NB4 (cell line): ENCODE results near the gene EXD3.

Experiments
- POLR2A ChIP-seq: IDR thresholded peaks from 2 replicates; pipeline ENCODE4 v1.6.1; 2011; ENCODE audit warnings: mild to moderate bottlenecking; ENCODE audit not compliant: insufficient read length; ENCODE audit errors: extremely low read depth
- TF ChIP-seq, protein P1 (sequence below): IDR thresholded peaks from one replicate; pipeline ENCODE4 v1.5.1; 2012; ENCODE audit warnings: low read depth, low read length
- TF ChIP-seq, protein P2 (sequence below): IDR thresholded peaks from 2 replicates; pipeline ENCODE4 v1.6.1; 2011; ENCODE audit warnings: low read depth, low read length

DNA sequence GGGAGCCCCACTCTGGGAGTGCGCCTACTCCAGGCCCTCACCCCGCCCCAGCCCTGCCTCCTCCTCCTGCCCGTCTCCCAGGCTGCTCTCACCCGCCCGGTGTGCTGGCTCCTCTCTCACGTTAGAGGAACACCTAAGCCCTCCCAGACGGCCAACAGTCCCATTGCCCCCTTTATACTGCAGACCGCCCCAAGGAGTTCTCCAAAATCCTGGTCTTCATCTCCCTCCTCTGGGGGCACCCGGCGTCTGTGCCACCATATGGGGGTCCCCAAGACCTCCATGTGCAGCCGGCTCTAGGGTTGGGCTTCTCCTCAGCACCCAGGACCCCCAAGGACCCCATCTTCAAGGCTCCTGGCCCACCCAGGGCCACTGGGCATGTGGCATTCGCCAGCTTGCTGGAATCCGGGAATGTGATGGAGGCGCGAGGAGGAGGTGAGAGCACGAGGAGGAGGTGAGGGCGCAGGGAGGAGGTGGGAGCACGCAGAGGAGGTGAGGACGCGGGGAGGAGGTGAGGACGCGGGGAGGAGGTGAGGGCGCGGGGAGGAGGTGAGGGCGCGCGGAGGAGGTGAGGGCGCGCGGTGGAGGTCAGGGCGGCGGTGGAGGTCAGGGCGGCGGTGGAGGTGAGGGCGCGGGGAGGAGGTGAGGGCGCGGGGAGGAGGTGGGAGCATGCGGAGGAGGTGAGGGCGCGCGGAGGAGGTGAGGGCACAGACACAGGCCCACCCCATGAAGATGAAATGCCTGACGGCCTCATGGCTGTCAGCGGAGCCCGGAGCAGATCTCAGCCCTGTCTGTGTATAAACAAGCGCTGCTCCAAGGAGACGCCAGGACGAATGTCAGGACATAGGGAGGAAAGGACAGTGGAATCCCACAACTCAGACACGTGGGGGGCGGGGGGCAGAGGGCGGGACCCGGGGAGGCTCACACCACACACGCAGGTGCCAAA is 41.2 kb downstream of the EXD3 start:
- TF ChIP-seq, protein P1, sequence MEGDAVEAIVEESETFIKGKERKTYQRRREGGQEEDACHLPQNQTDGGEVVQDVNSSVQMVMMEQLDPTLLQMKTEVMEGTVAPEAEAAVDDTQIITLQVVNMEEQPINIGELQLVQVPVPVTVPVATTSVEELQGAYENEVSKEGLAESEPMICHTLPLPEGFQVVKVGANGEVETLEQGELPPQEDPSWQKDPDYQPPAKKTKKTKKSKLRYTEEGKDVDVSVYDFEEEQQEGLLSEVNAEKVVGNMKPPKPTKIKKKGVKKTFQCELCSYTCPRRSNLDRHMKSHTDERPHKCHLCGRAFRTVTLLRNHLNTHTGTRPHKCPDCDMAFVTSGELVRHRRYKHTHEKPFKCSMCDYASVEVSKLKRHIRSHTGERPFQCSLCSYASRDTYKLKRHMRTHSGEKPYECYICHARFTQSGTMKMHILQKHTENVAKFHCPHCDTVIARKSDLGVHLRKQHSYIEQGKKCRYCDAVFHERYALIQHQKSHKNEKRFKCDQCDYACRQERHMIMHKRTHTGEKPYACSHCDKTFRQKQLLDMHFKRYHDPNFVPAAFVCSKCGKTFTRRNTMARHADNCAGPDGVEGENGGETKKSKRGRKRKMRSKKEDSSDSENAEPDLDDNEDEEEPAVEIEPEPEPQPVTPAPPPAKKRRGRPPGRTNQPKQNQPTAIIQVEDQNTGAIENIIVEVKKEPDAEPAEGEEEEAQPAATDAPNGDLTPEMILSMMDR = no peak
- no peak for TF ChIP-seq POLR2A
- TF ChIP-seq, protein P2, sequence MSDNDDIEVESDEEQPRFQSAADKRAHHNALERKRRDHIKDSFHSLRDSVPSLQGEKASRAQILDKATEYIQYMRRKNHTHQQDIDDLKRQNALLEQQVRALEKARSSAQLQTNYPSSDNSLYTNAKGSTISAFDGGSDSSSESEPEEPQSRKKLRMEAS = no peak
